ENCODE results near the gene RBCK1.

DNA sequence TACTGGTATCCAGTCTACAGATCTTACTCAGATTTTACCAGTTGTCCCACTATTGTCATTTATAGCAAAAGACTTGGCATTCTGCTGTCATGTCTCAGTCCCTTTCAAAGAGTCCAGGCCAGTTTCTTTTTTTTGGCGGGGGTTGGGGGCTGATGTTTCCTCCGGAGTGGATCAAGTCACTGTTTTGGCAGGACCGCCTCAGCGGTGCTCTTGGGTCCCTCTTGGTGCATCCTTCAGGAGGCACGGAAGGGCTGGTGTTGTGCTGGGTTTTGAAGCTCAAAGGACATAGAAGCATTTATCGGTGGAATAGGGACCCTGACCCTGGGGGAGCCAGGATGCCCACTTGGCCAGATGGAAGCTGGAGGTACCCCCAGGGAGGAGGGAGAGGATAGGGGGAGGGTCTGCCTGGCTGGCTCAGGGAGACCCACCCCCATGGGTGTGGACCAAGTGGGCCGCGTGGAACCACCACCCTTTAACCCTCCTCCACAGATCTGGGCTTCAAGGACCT lies 10.8 kb downstream of the RBCK1 start:
- TF ChIP-seq CTCF (IDR thresholded peaks at IDR 0.05) (no peak), POLR2A (IDR thresholded peaks at IDR 0.05) (no peak)
